Measurements from ENCODE around the gene LUC7L. TPM values are rescaled to one million over a fixed set of nuclear protein-coding genes. Genes with fewer than 3 reads are reported as not detected.

The LUC7L gene
- total and polyA plus RNA-seq, 2 of the 8 experiments (the other 6 are each of a cell fraction or from before 2014, with no cell fraction given): 49.7 to 129 TPM

GRCh38 chr16:180101-180675 lies 49.1 kb downstream of the LUC7L start, which contains the start of gene HBQ1 (continued):
- TF ChIP-seq CHD7 (IDR thresholded peaks at IDR 0.05; ENCODE audit: insufficient replicate concordance, low read length) (no peak), BACH1 (IDR thresholded peaks at IDR 0.05; ENCODE audit: low read length) (no peak; the same call in 1 of the 2 replicates), BCL11A (IDR thresholded peaks at IDR 0.05; ENCODE audit: low read depth in 2 of 2, low read length in 2 of 2) (no peak), ZNF274 (IDR thresholded peaks at IDR 0.05; ENCODE audit: borderline replicate concordance, extremely low read depth, low read length) (no peak), PHF8 (conservative IDR thresholded peaks at IDR 0.05; ENCODE audit: low read depth, low read length) (no peak), SRF (IDR thresholded peaks at IDR 0.05; ENCODE audit: low read depth, low read length) (no peak), JUND (IDR thresholded peaks at IDR 0.05; ENCODE audit: low read length) (no peak)
